ENCODE results near the gene ZCCHC2.

Gene ZCCHC2

DNA sequence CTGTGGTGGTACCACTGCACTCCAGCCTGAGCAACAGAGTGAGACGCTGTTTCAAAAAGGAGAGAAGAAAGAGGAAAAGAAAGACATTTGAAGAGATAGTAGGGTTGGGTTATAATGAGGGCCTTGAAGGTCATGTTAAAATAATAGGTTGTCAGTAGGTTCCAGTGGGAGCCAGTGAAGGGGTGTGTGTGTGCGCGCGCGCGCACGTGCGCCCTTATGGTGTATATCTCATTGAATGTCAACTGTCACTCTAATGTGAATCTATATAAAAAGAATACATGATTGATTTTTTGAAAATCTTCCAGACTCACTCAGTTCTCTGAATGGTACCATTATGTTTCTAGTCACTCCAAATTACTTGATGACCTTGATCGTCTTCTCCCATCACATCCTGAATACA is 9.1 kb downstream of the ZCCHC2 start:
- H3K4me2 ChIP-seq, result no peak overlapping the region
- no peaks in the 10 kb centered on the region for H3K27me3 ChIP-seq (ENCODE audit: insufficient read depth, low read depth)
- no peak overlapping the region for H2AFZ ChIP-seq (ENCODE audit: low read depth)
- no peaks in the 10 kb centered on the region for H3K36me3 ChIP-seq (ENCODE audit: insufficient read depth)
- no peak overlapping the region for H3K27ac ChIP-seq
- H4K20me1 ChIP-seq (ENCODE audit: insufficient read depth), result no peaks in the 10 kb centered on the region
- no peak overlapping the region for H3K4me3 ChIP-seq (IDR thresholded peaks at IDR 0.05; ENCODE audit: insufficient read depth, low read depth, low read length)
- TF ChIP-seq, protein P1, sequence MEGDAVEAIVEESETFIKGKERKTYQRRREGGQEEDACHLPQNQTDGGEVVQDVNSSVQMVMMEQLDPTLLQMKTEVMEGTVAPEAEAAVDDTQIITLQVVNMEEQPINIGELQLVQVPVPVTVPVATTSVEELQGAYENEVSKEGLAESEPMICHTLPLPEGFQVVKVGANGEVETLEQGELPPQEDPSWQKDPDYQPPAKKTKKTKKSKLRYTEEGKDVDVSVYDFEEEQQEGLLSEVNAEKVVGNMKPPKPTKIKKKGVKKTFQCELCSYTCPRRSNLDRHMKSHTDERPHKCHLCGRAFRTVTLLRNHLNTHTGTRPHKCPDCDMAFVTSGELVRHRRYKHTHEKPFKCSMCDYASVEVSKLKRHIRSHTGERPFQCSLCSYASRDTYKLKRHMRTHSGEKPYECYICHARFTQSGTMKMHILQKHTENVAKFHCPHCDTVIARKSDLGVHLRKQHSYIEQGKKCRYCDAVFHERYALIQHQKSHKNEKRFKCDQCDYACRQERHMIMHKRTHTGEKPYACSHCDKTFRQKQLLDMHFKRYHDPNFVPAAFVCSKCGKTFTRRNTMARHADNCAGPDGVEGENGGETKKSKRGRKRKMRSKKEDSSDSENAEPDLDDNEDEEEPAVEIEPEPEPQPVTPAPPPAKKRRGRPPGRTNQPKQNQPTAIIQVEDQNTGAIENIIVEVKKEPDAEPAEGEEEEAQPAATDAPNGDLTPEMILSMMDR (conservative IDR thresholded peaks at IDR 0.05; ENCODE audit: low read depth, low read length), result no peak
- peaks cover 13% of the 10 kb centered on the region for H3K4me1 ChIP-seq (ENCODE audit: low read depth, poor library complexity, severe bottlenecking)
- no peak overlapping the region for H3K9ac ChIP-seq
- peaks cover 46% of the 10 kb centered on the region for H3K79me2 ChIP-seq (ENCODE audit: insufficient read depth, low read depth)

DNA sequence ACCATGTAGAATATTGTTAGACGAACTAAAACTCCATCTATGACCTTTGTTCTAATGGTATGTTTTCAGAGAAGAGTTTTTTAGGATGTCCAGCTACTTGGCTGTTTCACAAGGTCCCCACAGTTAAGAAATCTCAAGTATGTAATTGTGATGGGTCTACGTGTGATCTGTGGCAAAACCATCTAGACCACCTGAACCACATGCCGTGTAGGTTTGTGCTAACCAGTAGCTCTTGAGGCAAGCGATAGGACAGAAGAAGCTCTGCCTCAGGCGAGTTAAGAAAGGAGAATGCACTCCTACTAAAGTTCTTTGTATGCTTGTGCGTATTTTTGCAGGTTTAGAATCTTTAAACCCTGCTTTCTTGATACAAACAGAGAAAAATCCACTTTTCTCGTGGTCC is 13.2 kb downstream of the ZCCHC2 start:
- Histone ChIP-seq H3K36me3 (ENCODE audit: insufficient read depth) (no peaks in the 10 kb centered on the region), H3K27ac (no peak overlapping the region), H3K4me3 (IDR thresholded peaks at IDR 0.05; ENCODE audit: insufficient read depth, low read depth, low read length) (no peak overlapping the region), H3K4me1 (ENCODE audit: low read depth, poor library complexity, severe bottlenecking) (no peaks in the 10 kb centered on the region), H3K79me2 (ENCODE audit: insufficient read depth, low read depth) (peaks cover 44% of the 10 kb centered on the region; the same call in 1 of the 2 replicates), H3K9ac (no peak overlapping the region), H3K4me2 (no peak overlapping the region), H4K20me1 (ENCODE audit: insufficient read depth) (no peaks in the 10 kb centered on the region), H3K27me3 (ENCODE audit: insufficient read depth, low read depth) (no peaks in the 10 kb centered on the region), H2AFZ (ENCODE audit: low read depth) (no peak overlapping the region)
- TF ChIP-seq, protein P1 (conservative IDR thresholded peaks at IDR 0.05; ENCODE audit: low read depth, low read length), result no peak

DNA sequence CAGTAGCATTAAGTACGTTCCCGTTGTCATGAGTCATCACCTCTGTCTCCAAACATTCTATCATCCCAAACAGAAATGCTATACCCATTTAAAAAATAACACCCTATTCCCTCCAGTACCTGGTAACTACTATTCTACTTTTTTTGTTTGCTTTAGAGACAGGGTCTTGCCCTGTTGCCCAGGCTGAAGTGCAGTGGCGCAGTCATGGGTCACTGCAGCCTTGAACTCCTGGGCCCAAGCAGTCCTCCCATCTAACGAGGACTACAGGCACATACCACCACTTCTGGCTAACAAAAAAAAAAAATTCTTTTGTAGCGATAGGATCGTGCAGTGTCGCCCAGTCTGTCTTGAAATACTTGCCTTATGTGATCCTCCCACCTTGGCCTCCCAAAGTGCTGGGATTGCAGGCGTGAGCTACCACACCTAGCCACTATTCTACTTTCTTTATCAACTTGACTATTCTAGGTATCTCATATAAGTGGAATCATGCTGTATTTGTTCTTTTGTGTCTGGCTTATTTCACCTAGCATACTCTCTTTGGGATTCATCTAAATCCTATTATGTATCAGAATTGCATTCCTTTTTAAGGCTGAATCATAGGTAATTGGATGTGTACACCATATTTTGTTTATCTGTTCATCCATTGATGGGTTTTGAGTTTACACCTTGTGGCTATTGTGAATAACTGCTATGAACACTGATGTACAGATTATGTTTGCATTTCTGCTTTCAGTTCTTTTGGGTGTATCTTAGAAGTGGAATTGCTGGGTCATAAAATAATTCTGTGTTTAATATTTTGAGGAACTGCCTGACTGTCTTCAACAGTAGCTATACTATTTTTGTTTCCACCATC is 14.4 kb downstream of the ZCCHC2 start:
- TF ChIP-seq, protein P1 (conservative IDR thresholded peaks at IDR 0.05; ENCODE audit: low read depth, low read length), result no peak
- Histone ChIP-seq H3K4me2 (no peak overlapping the region), H3K4me3 (IDR thresholded peaks at IDR 0.05; ENCODE audit: insufficient read depth, low read depth, low read length) (no peak overlapping the region), H3K36me3 (ENCODE audit: insufficient read depth) (no peaks in the 10 kb centered on the region), H3K9ac (no peak overlapping the region), H4K20me1 (ENCODE audit: insufficient read depth) (no peaks in the 10 kb centered on the region), H3K27me3 (ENCODE audit: insufficient read depth, low read depth) (no peaks in the 10 kb centered on the region), H3K4me1 (ENCODE audit: low read depth, poor library complexity, severe bottlenecking) (no peaks in the 10 kb centered on the region), H3K27ac (no peak overlapping the region), H3K79me2 (ENCODE audit: insufficient read depth, low read depth) (peaks cover 43% of the 10 kb centered on the region; the same call in 1 of the 2 replicates), H2AFZ (ENCODE audit: low read depth) (no peak overlapping the region)

DNA sequence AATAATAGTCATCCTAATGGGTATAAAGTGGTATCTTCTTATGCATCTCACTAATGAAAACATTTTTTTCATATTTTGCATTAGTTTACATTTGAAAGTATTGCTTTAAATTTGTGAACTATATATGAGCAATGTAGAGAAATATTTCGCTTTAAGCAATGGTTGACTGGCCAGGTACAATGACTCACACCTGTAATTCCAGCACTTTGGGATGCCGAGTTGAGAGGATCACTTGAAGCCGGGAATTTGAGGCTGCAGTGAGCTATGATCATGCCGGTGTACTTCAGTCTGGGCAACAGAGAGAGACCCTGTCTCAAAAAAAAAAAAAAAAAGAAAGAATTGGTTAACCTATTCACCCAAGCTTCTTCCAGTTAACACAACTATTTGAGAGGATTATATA is 15.1 kb downstream of the ZCCHC2 start:
- TF ChIP-seq, protein P1 (conservative IDR thresholded peaks at IDR 0.05; ENCODE audit: low read depth, low read length), result no peak
- Histone ChIP-seq H3K4me3 (IDR thresholded peaks at IDR 0.05; ENCODE audit: insufficient read depth, low read depth, low read length) (no peak overlapping the region), H3K9ac (no peak overlapping the region), H3K36me3 (ENCODE audit: insufficient read depth) (no peaks in the 10 kb centered on the region), H4K20me1 (ENCODE audit: insufficient read depth) (no peaks in the 10 kb centered on the region), H2AFZ (ENCODE audit: low read depth) (no peak overlapping the region), H3K4me2 (no peak overlapping the region), H3K27ac (no peak overlapping the region), H3K79me2 (ENCODE audit: insufficient read depth, low read depth) (peaks cover 36% of the 10 kb centered on the region; the same call in 1 of the 2 replicates), H3K27me3 (ENCODE audit: insufficient read depth, low read depth) (no peaks in the 10 kb centered on the region), H3K4me1 (ENCODE audit: low read depth, poor library complexity, severe bottlenecking) (no peaks in the 10 kb centered on the region)

Data from KMS-11 (cell line).